SW480 (cell line): ENCODE measurements around the gene KLHDC4.
"Not testable (repeated sequence)": the region's sequence is repeated elsewhere in the genome, so short reads cannot be mapped to it uniquely, and the experiment has no call there.

Experiments used
- DNase-seq: peaks from one replicate; pipeline ENCODE4 v3.0.0-alpha.2; 2016; ENCODE audit warnings: low spot score

KLHDC4 gene

GRCh38 chr16:87684106-87684677, 81.6 kb downstream of the KLHDC4 start:
- DNase-seq, result no peak

GRCh38 chr16:87682852-87683399, 82.9 kb downstream of the KLHDC4 start:
- DNase-seq, result no peak

GRCh38 chr16:87681981-87682570, 83.7 kb downstream of the KLHDC4 start:
- DNase-seq, result peak; percentile 13

- DNase-seq, result not testable (repeated sequence)
These were observed 84.7 kb downstream of the KLHDC4 start for GRCh38 chr16:87681051-87681602.

- no peak for DNase-seq
These were observed 85.5 kb downstream of the KLHDC4 start for GRCh38 chr16:87680272-87680644.

- no peak for DNase-seq
These were observed 86.1 kb downstream of the KLHDC4 start for GRCh38 chr16:87679593-87680271.

GRCh38 chr16:87678618-87679017, 87.2 kb downstream of the KLHDC4 start:
- DNase-seq, result peak; percentile 26

GRCh38 chr16:87677830-87678229, 88.0 kb downstream of the KLHDC4 start:
- no peak for DNase-seq

GRCh38 chr16:87675111-87675719, 90.6 kb downstream of the KLHDC4 start:
- DNase-seq, result no peak

- no peak for DNase-seq
These were observed 91.4 kb downstream of the KLHDC4 start for GRCh38 chr16:87674419-87674818.

- DNase-seq, result no peak
These were observed 94.0 kb downstream of the KLHDC4 start for GRCh38 chr16:87671715-87672270.

- DNase-seq, result no peak
These were observed 94.6 kb downstream of the KLHDC4 start for GRCh38 chr16:87671221-87671620.

- DNase-seq, result no peak
These were observed 96.1 kb downstream of the KLHDC4 start for GRCh38 chr16:87669672-87670071.

GRCh38 chr16:87667946-87668345, 97.8 kb downstream of the KLHDC4 start:
- DNase-seq, result no peak

- DNase-seq, result no peak
These were observed 98.3 kb downstream of the KLHDC4 start for GRCh38 chr16:87667443-87667842.

GRCh38 chr16:87666919-87667318, 98.9 kb downstream of the KLHDC4 start:
- no peak for DNase-seq

- no peak for DNase-seq
These were observed 100.6 kb downstream of the KLHDC4 start for GRCh38 chr16:87665193-87665592.

GRCh38 chr16:87664792-87665191, 101.0 kb downstream of the KLHDC4 start:
- no peak for DNase-seq

GRCh38 chr16:87662254-87663204, 103.3 kb downstream of the KLHDC4 start:
- DNase-seq, result no peak

- DNase-seq, result no peak
These were observed 104.2 kb downstream of the KLHDC4 start for GRCh38 chr16:87661561-87661960.

GRCh38 chr16:87658564-87659225, 107.1 kb downstream of the KLHDC4 start:
- DNase-seq, result no peak
